ENCODE results near the gene C2CD2.

DNA sequence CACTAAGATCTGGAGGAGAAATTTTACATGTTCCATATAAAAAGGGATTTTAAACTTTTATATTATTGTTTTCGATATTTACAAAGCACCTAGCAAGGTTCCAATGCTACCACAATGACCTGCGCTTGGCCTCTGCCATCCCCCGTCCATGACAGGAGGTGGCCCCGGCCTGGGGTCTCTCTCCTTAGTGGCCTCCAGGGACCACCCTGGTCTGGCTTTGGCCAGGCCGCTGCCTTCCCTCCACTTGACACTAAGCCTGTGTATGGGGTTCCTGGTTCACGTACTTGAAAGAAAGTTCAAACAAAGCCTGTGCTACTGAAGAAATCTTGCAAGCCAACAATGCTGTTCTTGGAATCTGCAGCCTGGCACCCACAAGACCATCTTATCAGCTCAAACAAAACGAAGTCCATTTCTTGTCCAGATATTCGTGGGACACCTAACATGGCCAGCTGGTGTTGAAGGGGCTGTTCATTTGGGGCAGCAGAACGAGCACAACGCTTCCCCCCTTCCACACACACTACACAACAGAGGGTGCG, 87.5 kb downstream of the C2CD2 start:
- no peak for TF ChIP-seq CTCF (conservative IDR thresholded peaks at IDR 0.05; ENCODE audit: low read depth, low read length)
- TF ChIP-seq EZH2 (IDR thresholded peaks at IDR 0.05; ENCODE audit: borderline replicate concordance, low read depth, low read length, poor library complexity, severe bottlenecking), result no peak
